Activated CD4-positive, alpha-beta T cell treated with anti-CD3 and anti-CD28 coated beads for 36 hours (primary cell): ENCODE measurements around the gene SLX9. TPM values are rescaled to one million over a fixed set of nuclear protein-coding genes. Genes with fewer than 3 reads are reported as not detected.
"Not testable (repeated sequence)": the region's sequence is repeated elsewhere in the genome, so short reads cannot be mapped to it uniquely, and the experiment has no call there.

Experiments
- ATAC-seq: fragments of 200-7000 bp; cut with Tn5 transposase; one replicate; pipeline ENCODE4 v1.10.0; 2021; ENCODE audit warnings: mild to moderate bottlenecking, moderate library complexity
- CTCF ChIA-PET: fragments of 350-600 bp; sonication (Branson Sonifier 250); formaldehyde crosslinking; loops from one replicate; lab custom pipeline; 2021; ENCODE audit warnings: antibody characterized with exemption; lab: Charles Lee
- POLR2A ChIA-PET: fragments of 350-600 bp; sonication (Branson Sonifier 250); formaldehyde crosslinking; loops from one replicate; lab custom pipeline; 2021; ENCODE audit warnings: antibody characterized with exemption, inconsistent platforms; lab: Charles Lee
- DNase-seq: peaks from one replicate; pipeline ENCODE4 v3.0.0-alpha.2; 2020
- H3K27ac Mint-ChIP-seq: one replicate; pipeline ENCODE4 v1.8.0; 2021; ENCODE audit warnings: mixed read lengths
- H3K27me3 Mint-ChIP-seq: one replicate; pipeline ENCODE4 v1.8.0; 2021; ENCODE audit warnings: mixed read lengths
- H3K36me3 Mint-ChIP-seq: one replicate; pipeline ENCODE4 v1.8.0; 2021; ENCODE audit warnings: low read depth, mixed read lengths
- H3K4me1 Mint-ChIP-seq: one replicate; pipeline ENCODE4 v1.8.0; 2021; ENCODE audit warnings: mixed read lengths
- H3K4me3 Mint-ChIP-seq: one replicate; pipeline ENCODE4 v1.8.0; 2021; ENCODE audit warnings: mild to moderate bottlenecking, moderate library complexity, mixed read lengths
- H3K9me3 Mint-ChIP-seq: one replicate; pipeline ENCODE4 v1.8.0; 2021; ENCODE audit warnings: low read depth, mixed read lengths
- intact Hi-C, 2 experiments: fragments of 100-400 bp; cut with DNase I in 1 of 2; cut with micrococcal nuclease in 1 of 2; formaldehyde crosslinking; loops; one replicate each; pipeline versions ENCODE4 v1.14.2 to v1.15.1; 2022 to 2024; cut with DNase I, micrococcal nuclease
- total RNA-seq, 2 experiments: library from RNA; stranded (reverse); gene quantifications; one replicate each; pipeline ENCODE4 v1.2.3, GENCODE V29; 2021

Gene SLX9
- total RNA-seq, 2 experiments from 2014 or later, result 60.8 to 68.8 TPM

DNA sequence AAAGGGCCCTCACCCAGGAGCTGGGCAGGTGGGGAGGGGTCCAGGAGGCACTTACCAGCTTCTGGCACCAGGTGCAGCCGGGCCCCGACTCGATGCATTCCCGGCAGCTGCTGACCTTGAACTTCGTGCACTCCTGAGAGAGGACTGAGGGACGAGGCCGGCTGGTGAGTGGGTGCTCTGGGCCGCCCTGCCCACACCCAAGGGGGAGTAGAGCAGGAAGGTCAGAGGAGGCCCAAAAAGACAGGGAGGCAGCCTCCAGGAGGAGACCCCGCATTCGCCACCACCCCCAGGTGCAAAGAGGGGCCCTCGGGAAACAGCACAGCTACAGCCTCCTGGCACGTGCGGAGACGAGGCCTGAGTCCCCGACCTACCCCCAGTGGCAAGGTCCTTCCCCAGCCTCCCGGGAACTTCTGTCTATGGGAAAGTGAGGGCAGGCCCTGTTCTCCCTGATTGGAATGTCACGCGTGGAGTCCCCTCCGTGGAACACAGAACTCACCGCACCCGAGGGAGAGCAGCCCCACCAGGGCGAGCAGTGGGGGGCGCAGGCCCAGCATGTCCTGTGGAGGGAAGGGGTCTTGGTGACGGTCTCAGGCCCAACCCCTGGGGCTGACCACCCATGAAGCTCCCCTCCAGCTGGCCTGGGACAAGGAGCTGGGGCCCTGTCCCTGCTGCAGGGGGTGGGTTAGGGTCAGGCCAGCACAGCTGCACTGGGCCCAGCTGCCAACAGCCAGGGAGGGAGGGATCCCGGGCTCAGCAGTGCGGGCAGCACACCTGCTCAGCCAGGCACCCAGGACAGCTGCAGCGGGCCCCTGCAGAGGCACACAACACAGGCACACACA is 29.4 kb upstream of the SLX9 start:
- DNase-seq (no peak), ATAC-seq (no peak)
- Mint-ChIP-seq H3K27me3 (no peaks in the 10 kb centered on the region), H3K4me1 (peaks cover 72% of the 10 kb centered on the region), H3K9me3 (no peaks in the 10 kb centered on the region), H3K27ac (peak overlapping the region; percentile 98), H3K36me3 (peaks cover 34% of the 10 kb centered on the region), H3K4me3 (peak overlapping the region; percentile 64)
- CTCF ChIA-PET, result interaction anchor here (0.5 to 2.0 kb wide), 4 partner anchors 10 to 110 kb away, joined by 3 to 9 read pairs (median 6); partner anchors contain the start of gene ITGB2
- POLR2A ChIA-PET, result no interaction called here
- intact Hi-C loops, result loop anchor here (1.0 to 5.0 kb wide), 5 partner anchors 10 to 33 kb away; partner anchors contain the start of gene ITGB2 (in 1 of the 2)

DNA sequence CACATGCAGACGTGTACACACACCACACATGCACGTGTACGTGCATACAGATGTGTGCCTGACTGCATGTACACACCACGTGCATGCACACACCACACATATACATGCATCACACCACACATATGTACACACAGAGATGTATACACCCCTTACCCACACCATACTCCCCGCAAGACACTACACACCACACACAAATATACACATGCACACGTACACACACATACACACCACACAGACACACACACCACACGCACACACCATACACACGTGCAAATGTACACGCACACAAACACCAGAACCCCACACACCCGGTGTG is 28.8 kb upstream of the SLX9 start:
- Mint-ChIP-seq H3K4me1 (peaks cover 78% of the 10 kb centered on the region), H3K4me3 (peak overlapping the region; percentile 64), H3K36me3 (peaks cover 36% of the 10 kb centered on the region), H3K9me3 (no peaks in the 10 kb centered on the region), H3K27ac (peak overlapping the region; percentile 98), H3K27me3 (no peaks in the 10 kb centered on the region)
- no peak for DNase-seq
- intact Hi-C loops, result loop anchor here (1.0 to 5.0 kb wide), 5 partner anchors 9 to 34 kb away; partner anchors contain the start of gene ITGB2 (in 1 of the 2)
- ATAC-seq, result no peak
- ChIA-PET CTCF (interaction anchor here (0.9 to 2.0 kb wide), 6 partner anchors 9 to 110 kb away, joined by 3 to 9 read pairs (median 5); partner anchors contain the start of gene ITGB2), POLR2A (interaction anchor here (0.9 kb wide), 1 partner anchor 10 kb away, joined by 3 read pairs; the partner anchor contains the start of gene ITGB2)

DNA sequence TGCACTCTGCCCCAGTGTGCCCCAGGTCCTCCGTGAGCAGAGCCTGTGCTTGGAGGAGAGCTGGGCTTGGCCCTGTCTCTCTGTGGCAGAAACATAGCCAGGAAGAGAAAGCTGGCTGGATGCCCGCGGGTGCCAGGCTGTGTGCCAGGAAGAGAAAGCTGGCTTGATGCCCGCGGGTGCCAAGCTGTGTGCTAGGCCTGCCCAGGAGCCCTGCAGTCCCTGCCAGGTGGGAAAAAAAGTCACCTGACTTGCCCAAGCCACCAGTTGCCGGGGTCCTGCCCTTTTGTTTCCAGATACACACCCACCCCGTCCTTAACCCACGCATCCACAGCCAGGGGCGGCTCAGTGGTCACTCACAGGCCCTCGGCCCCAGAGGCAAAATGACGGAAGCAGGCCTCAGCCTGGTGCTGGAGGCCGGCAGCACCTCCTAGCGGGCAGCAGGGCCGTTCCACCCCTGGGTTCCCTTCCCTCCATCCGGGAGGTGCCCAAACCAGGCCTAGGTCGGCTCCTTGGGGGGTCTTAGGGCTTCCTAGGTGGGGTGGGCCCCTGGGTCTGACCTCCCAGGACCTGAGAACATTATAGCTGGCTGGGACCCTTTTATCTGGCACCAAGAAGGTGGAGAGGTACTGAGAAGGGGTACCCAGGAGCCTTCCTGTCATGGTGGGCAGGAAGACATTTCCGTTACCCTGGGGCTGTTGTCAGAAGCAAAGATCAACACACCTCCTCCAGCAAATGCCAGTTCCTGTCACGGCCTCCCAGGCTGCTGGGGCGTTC is 28.3 kb upstream of the SLX9 start:
- ATAC-seq, result peak; percentile 70
- ChIA-PET CTCF (interaction anchor here (0.9 to 2.0 kb wide), 6 partner anchors 9 to 111 kb away, joined by 3 to 9 read pairs (median 5); partner anchors contain the start of gene ITGB2), POLR2A (interaction anchor here (0.9 kb wide), 1 partner anchor 9 kb away, joined by 3 read pairs; the partner anchor contains the start of gene ITGB2)
- Mint-ChIP-seq H3K36me3 (peaks cover 31% of the 10 kb centered on the region), H3K27me3 (no peaks in the 10 kb centered on the region), H3K4me3 (peak overlapping the region; percentile 64), H3K4me1 (peaks cover 79% of the 10 kb centered on the region), H3K9me3 (no peaks in the 10 kb centered on the region), H3K27ac (peak overlapping the region; percentile 98)
- peak; percentile 77 for DNase-seq
- intact Hi-C loops, result loop anchor here (1.0 to 5.0 kb wide), 5 partner anchors 9 to 34 kb away; partner anchors contain the start of gene ITGB2 (in 1 of the 2)

DNA sequence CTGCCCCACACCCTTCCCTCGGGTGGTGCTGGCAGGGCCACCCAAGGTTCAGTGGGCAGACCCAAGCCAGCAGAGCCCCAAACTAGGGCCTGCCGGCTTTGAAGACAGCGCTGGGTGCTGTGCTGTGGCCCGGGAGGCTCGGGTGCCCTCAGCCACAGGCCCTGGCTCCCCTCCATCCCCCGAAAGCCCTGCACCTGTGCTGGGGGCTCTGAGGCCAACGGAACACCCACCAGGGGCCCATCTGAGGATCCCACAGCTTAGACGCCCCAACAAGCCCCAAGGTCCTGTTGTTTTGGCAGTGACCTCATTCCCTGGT is 27.7 kb upstream of the SLX9 start:
- H3K36me3 Mint-ChIP-seq, result peaks cover 33% of the 10 kb centered on the region
- DNase-seq (no peak), ATAC-seq (no peak)
- ChIA-PET CTCF (interaction anchor here (1.1 to 2.0 kb wide), 6 partner anchors 8 to 119 kb away, joined by 4 to 9 read pairs (median 5); partner anchors contain the start of gene ITGB2), POLR2A (no interaction called here)
- intact Hi-C loops, result loop anchor here in 1 of 2 experiments (5.0 kb wide), 1 partner anchor 35 kb away; no protein-coding TSS in a partner anchor
- no peaks in the 10 kb centered on the region for H3K9me3 Mint-ChIP-seq
- H3K27me3 Mint-ChIP-seq, result no peaks in the 10 kb centered on the region
- peak overlapping the region; percentile 64 for H3K4me3 Mint-ChIP-seq
- peaks cover 84% of the 10 kb centered on the region for H3K4me1 Mint-ChIP-seq
- peak overlapping the region; percentile 98 for H3K27ac Mint-ChIP-seq

DNA sequence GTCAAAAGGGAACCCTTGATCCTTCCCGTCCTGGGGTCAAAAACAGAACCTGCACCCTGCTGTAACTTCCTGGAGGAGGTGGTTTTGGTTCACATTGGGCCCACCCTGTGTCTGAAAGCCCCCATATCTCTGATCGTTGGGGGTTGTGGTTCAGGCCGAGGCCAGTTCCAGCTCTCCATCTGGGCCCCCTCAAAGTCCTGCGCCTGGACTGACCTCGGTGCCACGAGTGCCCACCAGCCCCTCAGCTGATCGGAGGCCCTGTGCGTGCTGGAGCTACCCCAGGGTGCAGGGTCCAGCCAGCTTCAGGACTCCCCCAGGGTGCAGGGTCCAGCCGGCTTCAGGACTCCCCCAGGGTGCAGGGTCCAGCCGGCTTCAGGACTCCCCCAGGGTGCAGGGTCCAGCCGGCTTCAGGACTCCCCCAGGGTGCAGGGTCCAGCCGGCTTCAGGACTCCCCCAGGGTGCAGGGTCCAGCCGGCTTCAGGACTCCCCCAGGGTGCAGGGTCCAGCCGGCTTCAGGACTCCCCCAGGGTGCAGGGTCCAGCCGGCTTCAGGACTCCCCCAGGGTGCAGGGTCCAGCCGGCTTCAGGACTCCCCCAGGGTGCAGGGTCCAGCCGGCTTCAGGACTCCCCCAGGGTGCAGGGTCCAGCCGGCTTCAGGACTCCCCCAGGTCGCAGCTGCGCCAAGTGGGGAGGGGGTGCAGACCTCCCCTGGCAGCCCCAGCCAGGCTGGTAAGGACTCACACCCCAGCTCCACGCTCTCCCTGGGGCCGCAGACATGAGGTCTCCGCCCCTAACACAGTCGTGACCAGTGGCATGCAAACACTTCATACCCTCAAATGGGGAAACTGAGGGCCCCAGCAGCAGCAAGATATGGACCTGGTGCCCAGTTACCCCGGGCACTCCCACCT is 27.1 kb upstream of the SLX9 start:
- peaks cover 36% of the 10 kb centered on the region for H3K36me3 Mint-ChIP-seq
- POLR2A ChIA-PET, result not testable (repeated sequence)

DNA sequence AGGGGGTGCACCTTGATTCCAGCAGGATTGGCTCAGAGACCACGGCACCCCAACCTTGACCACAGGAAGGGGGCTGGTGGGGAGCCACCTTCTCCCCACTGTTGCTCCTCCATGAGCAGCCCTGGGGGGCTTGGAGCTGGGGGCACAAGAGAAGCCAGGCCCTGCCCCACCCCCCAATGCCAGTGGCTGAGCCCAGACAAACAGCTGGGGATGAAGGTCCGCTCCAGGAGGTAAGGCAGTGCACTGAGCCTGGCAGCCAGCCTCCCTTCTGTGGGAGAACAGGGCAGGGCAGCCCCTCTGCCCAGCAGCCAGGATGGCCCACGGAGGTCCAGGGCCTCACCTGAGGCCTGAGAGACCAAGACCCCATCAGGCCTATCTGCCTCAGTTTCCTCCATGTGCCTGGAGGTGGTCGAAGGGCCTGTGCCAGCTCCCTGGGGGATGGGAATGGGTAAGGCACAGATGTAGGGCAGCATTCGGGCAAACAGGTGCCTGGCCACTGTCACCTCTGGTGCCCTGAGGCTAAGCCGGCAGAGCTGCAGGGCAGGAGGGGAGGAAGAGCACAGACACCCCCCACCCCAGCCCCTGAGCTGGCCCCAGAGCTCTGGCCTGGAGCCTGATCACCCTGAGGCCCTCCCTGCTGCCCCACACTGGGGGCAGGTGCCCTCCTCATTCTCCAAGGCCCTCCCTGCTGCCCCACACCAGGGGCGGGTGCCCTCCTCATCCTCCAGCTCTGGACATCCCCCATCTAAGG is 26.2 kb upstream of the SLX9 start:
- DNase-seq (no peak), ATAC-seq (no peak)
- CTCF ChIA-PET, result interaction anchor here (0.6 to 3.2 kb wide), 12 partner anchors 13 to 387 kb away, joined by 3 to 24 read pairs (median 3); partner anchors contain the start of gene SLX9
- no peaks in the 10 kb centered on the region for H3K27me3 Mint-ChIP-seq
- H3K9me3 Mint-ChIP-seq, result no peaks in the 10 kb centered on the region
- peak overlapping the region; percentile 63 for H3K4me3 Mint-ChIP-seq
- intact Hi-C loops, result loop anchor here (1.0 to 5.0 kb wide), 3 partner anchors 14 to 36 kb away; no protein-coding TSS in a partner anchor
- H3K36me3 Mint-ChIP-seq, result peaks cover 39% of the 10 kb centered on the region
- H3K4me1 Mint-ChIP-seq, result peaks cover 90% of the 10 kb centered on the region
- peak overlapping the region; percentile 87 for H3K27ac Mint-ChIP-seq
- POLR2A ChIA-PET, result interaction anchor here (0.9 to 1.0 kb wide), 2 partner anchors 14 to 41 kb away, joined by 3 read pairs; no protein-coding TSS in a partner anchor

More for the DNA sequence above, 27.1 kb upstream of the SLX9 start:
- intact Hi-C loops, result loop anchor here in 1 of 2 experiments (5.0 kb wide), 1 partner anchor 35 kb away; no protein-coding TSS in a partner anchor
- Mint-ChIP-seq H3K27ac (peak overlapping the region; percentile 98), H3K4me3 (peak overlapping the region; percentile 64), H3K4me1 (peaks cover 88% of the 10 kb centered on the region)
- not testable (repeated sequence) for DNase-seq, H3K27me3 Mint-ChIP-seq, H3K9me3 Mint-ChIP-seq, ATAC-seq
- CTCF ChIA-PET, result interaction anchor here (0.6 to 3.2 kb wide), 7 partner anchors 14 to 388 kb away, joined by 3 to 24 read pairs (median 4); no protein-coding TSS in a partner anchor

DNA sequence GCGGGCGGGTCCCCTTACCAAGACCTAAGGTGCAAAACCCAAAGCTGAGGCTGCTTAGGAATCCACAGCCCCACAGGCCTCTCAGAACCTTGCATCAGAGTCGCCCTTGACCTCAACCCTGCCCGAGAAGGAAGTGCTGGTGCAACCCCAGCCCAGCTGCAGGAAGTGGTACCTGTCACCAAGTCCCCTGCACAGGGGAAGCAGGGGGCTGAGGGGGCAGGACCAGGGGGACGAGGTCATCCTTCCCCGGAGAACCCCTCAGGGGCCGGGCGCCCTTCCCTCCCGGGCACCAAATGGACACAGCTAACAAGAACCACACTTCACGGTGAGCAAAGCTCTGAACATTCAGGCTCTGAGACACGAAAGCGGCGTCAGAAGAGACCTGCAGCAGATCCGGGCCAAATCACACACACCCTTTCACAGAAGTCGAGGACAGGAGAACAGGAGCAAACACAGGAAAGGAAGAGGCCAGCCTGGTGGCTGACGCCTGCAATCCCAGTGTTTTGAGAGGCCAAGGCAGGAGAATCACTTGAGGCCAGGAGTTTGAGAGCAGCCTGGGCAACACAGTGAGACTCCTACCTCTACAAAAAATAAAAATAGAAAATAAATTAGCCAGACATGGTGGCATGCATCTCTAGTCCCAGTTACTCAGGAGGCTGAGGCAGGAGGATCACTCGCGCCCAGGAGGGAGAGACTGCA is 25.5 kb upstream of the SLX9 start:
- H3K4me3 Mint-ChIP-seq, result peak overlapping the region; percentile 63
- intact Hi-C loops, result loop anchor here (1.0 to 5.0 kb wide), 3 partner anchors 13 to 37 kb away; no protein-coding TSS in a partner anchor
- ChIA-PET CTCF (interaction anchor here (0.6 to 3.2 kb wide), 14 partner anchors 13 to 121 kb away, joined by 3 to 24 read pairs (median 3); partner anchors contain the start of gene SLX9), POLR2A (interaction anchor here (0.9 to 1.0 kb wide), 2 partner anchors 13 to 42 kb away, joined by 3 read pairs; no protein-coding TSS in a partner anchor)
- peak; percentile 78 for DNase-seq
- H3K36me3 Mint-ChIP-seq, result peaks cover 36% of the 10 kb centered on the region
- H3K27ac Mint-ChIP-seq, result peak overlapping the region; percentile 87
- H3K9me3 Mint-ChIP-seq, result no peaks in the 10 kb centered on the region
- no peaks in the 10 kb centered on the region for H3K27me3 Mint-ChIP-seq
- ATAC-seq, result peak; percentile 57
- H3K4me1 Mint-ChIP-seq, result peaks cover 85% of the 10 kb centered on the region

DNA sequence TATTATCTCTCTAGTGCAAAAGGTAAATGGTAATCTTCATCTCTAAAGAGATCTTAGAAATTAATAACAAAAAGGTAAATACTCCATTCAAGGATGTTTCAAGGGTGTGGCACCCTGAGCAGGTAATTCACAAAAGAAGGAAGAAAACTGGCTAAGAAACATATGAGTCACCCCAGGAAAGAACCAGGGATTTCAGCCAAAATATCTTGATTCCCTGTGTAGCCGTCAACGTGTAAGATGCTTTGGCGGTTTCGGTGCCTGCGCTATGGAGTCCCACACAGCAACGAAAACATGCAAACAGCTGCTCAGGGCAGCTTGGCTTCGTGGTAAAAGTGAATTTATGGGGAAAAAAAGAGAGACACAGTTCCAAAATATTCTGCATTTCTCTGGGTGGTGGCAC is 22.9 kb upstream of the SLX9 start:
- H3K27ac Mint-ChIP-seq, result peak overlapping the region; percentile 70
- intact Hi-C loops, result no loop called here
- H3K4me1 Mint-ChIP-seq, result peaks cover 70% of the 10 kb centered on the region
- no peaks in the 10 kb centered on the region for H3K27me3 Mint-ChIP-seq
- CTCF ChIA-PET, result interaction anchor here (0.6 to 2.2 kb wide), 6 partner anchors 12 to 124 kb away, joined by 3 to 9 read pairs (median 4); no protein-coding TSS in a partner anchor
- POLR2A ChIA-PET, result interaction anchor here (0.6 kb wide), 2 partner anchors 99 to 222 kb away, joined by 3 to 10 read pairs; partner anchors contain the start of gene SUMO3
- no peaks in the 10 kb centered on the region for H3K9me3 Mint-ChIP-seq
- peaks cover 39% of the 10 kb centered on the region for H3K36me3 Mint-ChIP-seq
- ATAC-seq (no peak), DNase-seq (no peak)
- peak overlapping the region; percentile 90 for H3K4me3 Mint-ChIP-seq
